Measurements from ENCODE around the gene MYO3A. TPM values are rescaled to one million over a fixed set of nuclear protein-coding genes. Genes with fewer than 3 reads are reported as not detected.

MYO3A gene
- total and polyA plus RNA-seq, 4 donors, result 0.33 TPM; not detected in 2

DNA sequence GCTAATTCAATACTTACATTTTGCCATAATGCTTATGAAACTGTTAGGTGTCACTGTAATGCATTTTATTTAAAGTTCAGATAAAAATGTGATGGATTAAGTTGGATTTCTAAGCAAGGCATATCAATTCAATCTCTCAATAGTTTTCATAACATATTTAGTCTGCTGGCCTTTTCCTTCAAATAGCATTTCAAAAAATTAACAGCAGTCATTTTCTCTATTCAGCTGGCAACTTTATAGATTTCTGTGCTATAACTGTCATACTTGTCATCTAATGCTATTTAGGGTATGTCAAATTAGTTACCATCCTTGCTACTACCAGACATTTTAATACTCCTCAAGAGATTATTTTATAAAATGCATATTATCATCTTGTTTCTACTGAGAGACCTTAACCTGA is 286.9 kb downstream of the MYO3A start:
- no peak overlapping the region for H3K27ac ChIP-seq (ENCODE audit: low read depth in 1 of 2, low read length in 2 of 2)
- DNase-seq (ENCODE audit: low spot score), result no peak
- no peak overlapping the region for H3K9ac ChIP-seq (ENCODE audit: low read depth in 1 of 2, low read length in 2 of 2)
- H3K27me3 ChIP-seq (ENCODE audit: control insufficient read depth in 4 of 4, insufficient read depth in 4 of 4, low read length in 3 of 4), result peaks cover 0 to 22% (median 21%) of the 10 kb centered on the region in 4 donors
- H3K9me3 ChIP-seq (ENCODE audit: control insufficient read depth in 4 of 4, low read length in 3 of 4), result no peaks in the 10 kb centered on the region
- no peak overlapping the region for H3K4me3 ChIP-seq (ENCODE audit: low read depth in 1 of 3, low read length in 3 of 3)
- peaks cover 7 to 20% (median 12%) of the 10 kb centered on the region in 4 donors for H3K4me1 ChIP-seq (ENCODE audit: control insufficient read depth in 4 of 4, insufficient read depth in 4 of 4, low read length in 3 of 4)
- TF ChIP-seq, protein P1, sequence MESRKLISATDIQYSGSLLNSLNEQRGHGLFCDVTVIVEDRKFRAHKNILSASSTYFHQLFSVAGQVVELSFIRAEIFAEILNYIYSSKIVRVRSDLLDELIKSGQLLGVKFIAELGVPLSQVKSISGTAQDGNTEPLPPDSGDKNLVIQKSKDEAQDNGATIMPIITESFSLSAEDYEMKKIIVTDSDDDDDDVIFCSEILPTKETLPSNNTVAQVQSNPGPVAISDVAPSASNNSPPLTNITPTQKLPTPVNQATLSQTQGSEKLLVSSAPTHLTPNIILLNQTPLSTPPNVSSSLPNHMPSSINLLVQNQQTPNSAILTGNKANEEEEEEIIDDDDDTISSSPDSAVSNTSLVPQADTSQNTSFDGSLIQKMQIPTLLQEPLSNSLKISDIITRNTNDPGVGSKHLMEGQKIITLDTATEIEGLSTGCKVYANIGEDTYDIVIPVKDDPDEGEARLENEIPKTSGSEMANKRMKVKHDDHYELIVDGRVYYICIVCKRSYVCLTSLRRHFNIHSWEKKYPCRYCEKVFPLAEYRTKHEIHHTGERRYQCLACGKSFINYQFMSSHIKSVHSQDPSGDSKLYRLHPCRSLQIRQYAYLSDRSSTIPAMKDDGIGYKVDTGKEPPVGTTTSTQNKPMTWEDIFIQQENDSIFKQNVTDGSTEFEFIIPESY (IDR thresholded peaks at IDR 0.05), result no peak
- no peak for TF ChIP-seq RXRA (IDR thresholded peaks at IDR 0.05)
- TF ChIP-seq, protein P2, sequence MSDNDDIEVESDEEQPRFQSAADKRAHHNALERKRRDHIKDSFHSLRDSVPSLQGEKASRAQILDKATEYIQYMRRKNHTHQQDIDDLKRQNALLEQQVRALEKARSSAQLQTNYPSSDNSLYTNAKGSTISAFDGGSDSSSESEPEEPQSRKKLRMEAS (IDR thresholded peaks at IDR 0.05), result no peak
- no peaks in the 10 kb centered on the region for H3K36me3 ChIP-seq (ENCODE audit: control insufficient read depth in 4 of 4, insufficient read depth in 3 of 4, low read depth in 1 of 4, low read length in 3 of 4)

DNA sequence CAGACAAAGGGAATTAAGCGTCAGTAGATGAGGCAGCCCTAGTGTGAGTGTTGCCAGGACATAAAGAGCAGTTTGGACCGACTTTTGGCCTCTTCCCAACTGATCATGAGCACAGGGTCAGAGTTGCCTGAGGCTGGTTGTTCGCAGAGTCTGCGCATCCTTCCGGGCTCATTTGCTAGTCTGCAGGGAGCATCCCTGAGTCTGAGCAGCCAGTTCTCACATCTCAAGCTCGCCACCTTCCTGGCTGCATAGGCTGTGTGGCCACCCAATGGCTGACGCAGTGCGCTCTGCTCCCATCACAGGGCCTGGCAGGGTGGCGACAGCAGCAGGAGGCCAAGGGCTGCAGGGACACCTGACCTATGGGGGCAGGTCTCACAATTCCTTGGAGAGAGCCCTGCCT is 287.5 kb downstream of the MYO3A start:
- Histone ChIP-seq H3K4me3 (ENCODE audit: low read depth in 1 of 3, low read length in 3 of 3) (no peak overlapping the region), H3K4me1 (ENCODE audit: control insufficient read depth in 4 of 4, insufficient read depth in 4 of 4, low read length in 3 of 4) (peaks cover 5 to 14% (median 5%) of the 10 kb centered on the region in 4 donors), H3K36me3 (ENCODE audit: control insufficient read depth in 4 of 4, insufficient read depth in 3 of 4, low read depth in 1 of 4, low read length in 3 of 4) (no peaks in the 10 kb centered on the region), H3K9me3 (ENCODE audit: control insufficient read depth in 4 of 4, low read length in 3 of 4) (no peaks in the 10 kb centered on the region), H3K27me3 (ENCODE audit: control insufficient read depth in 4 of 4, insufficient read depth in 4 of 4, low read length in 3 of 4) (peaks cover 0 to 26% (median 18%) of the 10 kb centered on the region in 4 donors), H3K27ac (ENCODE audit: low read depth in 1 of 2, low read length in 2 of 2) (no peak overlapping the region), H3K9ac (ENCODE audit: low read depth in 1 of 2, low read length in 2 of 2) (no peak overlapping the region)
- DNase-seq (ENCODE audit: low spot score), result no peak
- TF ChIP-seq FOXA1 (IDR thresholded peaks at IDR 0.05), result no peak
- WGBS, result 18% methylated on average over 9 of the region's 9 CpGs

DNA sequence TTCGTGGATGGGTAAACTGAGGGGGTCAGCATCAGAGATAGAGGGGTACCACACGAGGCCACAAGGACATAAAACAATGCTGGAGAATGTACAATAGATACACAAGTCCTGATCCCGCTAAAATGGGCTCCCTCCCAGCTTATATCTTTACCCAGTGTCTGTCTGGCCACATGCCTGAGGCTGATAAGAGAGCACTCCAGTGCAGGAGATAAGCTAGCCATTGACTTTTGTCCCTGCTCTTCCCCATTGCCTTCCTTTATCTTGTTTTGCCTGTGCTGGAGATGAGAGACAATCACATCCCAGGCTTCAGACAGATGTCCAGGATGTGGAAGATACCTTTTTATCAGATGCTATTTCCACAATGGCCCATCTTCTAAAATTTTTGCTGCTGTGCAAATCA is 288.5 kb downstream of the MYO3A start:
- 12% methylated on average over 3 of the region's 3 CpGs for WGBS
- no peak for DNase-seq (ENCODE audit: low spot score)
- H3K27ac ChIP-seq (ENCODE audit: low read depth in 1 of 2, low read length in 2 of 2), result no peak overlapping the region

More for the DNA sequence above, 288.5 kb downstream of the MYO3A start:
- H3K9ac ChIP-seq (ENCODE audit: low read depth in 1 of 2, low read length in 2 of 2), result no peak overlapping the region
- peaks cover 2 to 6% (median 3%) of the 10 kb centered on the region in 4 donors for H3K4me1 ChIP-seq (ENCODE audit: control insufficient read depth in 4 of 4, insufficient read depth in 4 of 4, low read length in 3 of 4)
- H3K4me3 ChIP-seq (ENCODE audit: low read depth in 1 of 3, low read length in 3 of 3), result no peak overlapping the region
- no peak for TF ChIP-seq RXRA (IDR thresholded peaks at IDR 0.05)
- no peak for TF ChIP-seq EGR1 (IDR thresholded peaks at IDR 0.05; ENCODE audit: low read depth in 2 of 2)
- TF ChIP-seq FOXA2 (IDR thresholded peaks at IDR 0.05), result no peak
- no peak for TF ChIP-seq RAD21 (IDR thresholded peaks at IDR 0.05)
- no peak for TF ChIP-seq HNF4G (IDR thresholded peaks at IDR 0.05)
- TF ChIP-seq, protein P1 (IDR thresholded peaks at IDR 0.05), result no peak
- TF ChIP-seq YY1 (IDR thresholded peaks at IDR 0.05), result no peak
- TF ChIP-seq FOXA1 (IDR thresholded peaks at IDR 0.05), result no peak
- no peak for TF ChIP-seq HNF4A (conservative IDR thresholded peaks at IDR 0.05)
- no peak for TF ChIP-seq GABPA (IDR thresholded peaks at IDR 0.05 in 1 of 2, conservative IDR thresholded peaks at IDR 0.05 in 1 of 2)
- TF ChIP-seq, protein P3, sequence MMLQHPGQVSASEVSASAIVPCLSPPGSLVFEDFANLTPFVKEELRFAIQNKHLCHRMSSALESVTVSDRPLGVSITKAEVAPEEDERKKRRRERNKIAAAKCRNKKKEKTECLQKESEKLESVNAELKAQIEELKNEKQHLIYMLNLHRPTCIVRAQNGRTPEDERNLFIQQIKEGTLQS (IDR thresholded peaks at IDR 0.05), result no peak
- TF ChIP-seq, protein P4, sequence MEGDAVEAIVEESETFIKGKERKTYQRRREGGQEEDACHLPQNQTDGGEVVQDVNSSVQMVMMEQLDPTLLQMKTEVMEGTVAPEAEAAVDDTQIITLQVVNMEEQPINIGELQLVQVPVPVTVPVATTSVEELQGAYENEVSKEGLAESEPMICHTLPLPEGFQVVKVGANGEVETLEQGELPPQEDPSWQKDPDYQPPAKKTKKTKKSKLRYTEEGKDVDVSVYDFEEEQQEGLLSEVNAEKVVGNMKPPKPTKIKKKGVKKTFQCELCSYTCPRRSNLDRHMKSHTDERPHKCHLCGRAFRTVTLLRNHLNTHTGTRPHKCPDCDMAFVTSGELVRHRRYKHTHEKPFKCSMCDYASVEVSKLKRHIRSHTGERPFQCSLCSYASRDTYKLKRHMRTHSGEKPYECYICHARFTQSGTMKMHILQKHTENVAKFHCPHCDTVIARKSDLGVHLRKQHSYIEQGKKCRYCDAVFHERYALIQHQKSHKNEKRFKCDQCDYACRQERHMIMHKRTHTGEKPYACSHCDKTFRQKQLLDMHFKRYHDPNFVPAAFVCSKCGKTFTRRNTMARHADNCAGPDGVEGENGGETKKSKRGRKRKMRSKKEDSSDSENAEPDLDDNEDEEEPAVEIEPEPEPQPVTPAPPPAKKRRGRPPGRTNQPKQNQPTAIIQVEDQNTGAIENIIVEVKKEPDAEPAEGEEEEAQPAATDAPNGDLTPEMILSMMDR (IDR thresholded peaks at IDR 0.05; ENCODE audit: low read depth, low read length, missing input control), result no peak
- TF ChIP-seq, protein P5, sequence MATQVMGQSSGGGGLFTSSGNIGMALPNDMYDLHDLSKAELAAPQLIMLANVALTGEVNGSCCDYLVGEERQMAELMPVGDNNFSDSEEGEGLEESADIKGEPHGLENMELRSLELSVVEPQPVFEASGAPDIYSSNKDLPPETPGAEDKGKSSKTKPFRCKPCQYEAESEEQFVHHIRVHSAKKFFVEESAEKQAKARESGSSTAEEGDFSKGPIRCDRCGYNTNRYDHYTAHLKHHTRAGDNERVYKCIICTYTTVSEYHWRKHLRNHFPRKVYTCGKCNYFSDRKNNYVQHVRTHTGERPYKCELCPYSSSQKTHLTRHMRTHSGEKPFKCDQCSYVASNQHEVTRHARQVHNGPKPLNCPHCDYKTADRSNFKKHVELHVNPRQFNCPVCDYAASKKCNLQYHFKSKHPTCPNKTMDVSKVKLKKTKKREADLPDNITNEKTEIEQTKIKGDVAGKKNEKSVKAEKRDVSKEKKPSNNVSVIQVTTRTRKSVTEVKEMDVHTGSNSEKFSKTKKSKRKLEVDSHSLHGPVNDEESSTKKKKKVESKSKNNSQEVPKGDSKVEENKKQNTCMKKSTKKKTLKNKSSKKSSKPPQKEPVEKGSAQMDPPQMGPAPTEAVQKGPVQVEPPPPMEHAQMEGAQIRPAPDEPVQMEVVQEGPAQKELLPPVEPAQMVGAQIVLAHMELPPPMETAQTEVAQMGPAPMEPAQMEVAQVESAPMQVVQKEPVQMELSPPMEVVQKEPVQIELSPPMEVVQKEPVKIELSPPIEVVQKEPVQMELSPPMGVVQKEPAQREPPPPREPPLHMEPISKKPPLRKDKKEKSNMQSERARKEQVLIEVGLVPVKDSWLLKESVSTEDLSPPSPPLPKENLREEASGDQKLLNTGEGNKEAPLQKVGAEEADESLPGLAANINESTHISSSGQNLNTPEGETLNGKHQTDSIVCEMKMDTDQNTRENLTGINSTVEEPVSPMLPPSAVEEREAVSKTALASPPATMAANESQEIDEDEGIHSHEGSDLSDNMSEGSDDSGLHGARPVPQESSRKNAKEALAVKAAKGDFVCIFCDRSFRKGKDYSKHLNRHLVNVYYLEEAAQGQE (IDR thresholded peaks at IDR 0.05), result no peak
- H3K27me3 ChIP-seq (ENCODE audit: control insufficient read depth in 4 of 4, insufficient read depth in 4 of 4, low read length in 3 of 4), result peaks cover 0 to 26% (median 18%) of the 10 kb centered on the region in 4 donors
- H3K9me3 ChIP-seq (ENCODE audit: control insufficient read depth in 4 of 4, low read length in 3 of 4), result no peaks in the 10 kb centered on the region
- no peaks in the 10 kb centered on the region for H3K36me3 ChIP-seq (ENCODE audit: control insufficient read depth in 4 of 4, insufficient read depth in 3 of 4, low read depth in 1 of 4, low read length in 3 of 4)

Measured in liver (tissue), 9 donors.